Measurements from ENCODE around the gene JMJD1C.

GRCh38 chr10:63348245-63348850 is 117.4 kb downstream of the JMJD1C start:
- TF ChIP-seq POLR2AphosphoS5 (IDR thresholded peaks at IDR 0.05; ENCODE audit: insufficient read depth in 1 of 2, low read depth in 1 of 2), result no peak
- TF ChIP-seq CTCF (IDR thresholded peaks at IDR 0.05), result no peak
